ENCODE data around the gene DMRTC2. TPM values are rescaled to one million over a fixed set of nuclear protein-coding genes. Genes with fewer than 3 reads are reported as not detected.
A peak's percentile ranks its signal among the peaks of the same experiment; 100 is the strongest.

Gene DMRTC2
- polyA plus RNA-seq, 1 of the 3 experiments (the other 2 are of a cell fraction), result not detected

DNA sequence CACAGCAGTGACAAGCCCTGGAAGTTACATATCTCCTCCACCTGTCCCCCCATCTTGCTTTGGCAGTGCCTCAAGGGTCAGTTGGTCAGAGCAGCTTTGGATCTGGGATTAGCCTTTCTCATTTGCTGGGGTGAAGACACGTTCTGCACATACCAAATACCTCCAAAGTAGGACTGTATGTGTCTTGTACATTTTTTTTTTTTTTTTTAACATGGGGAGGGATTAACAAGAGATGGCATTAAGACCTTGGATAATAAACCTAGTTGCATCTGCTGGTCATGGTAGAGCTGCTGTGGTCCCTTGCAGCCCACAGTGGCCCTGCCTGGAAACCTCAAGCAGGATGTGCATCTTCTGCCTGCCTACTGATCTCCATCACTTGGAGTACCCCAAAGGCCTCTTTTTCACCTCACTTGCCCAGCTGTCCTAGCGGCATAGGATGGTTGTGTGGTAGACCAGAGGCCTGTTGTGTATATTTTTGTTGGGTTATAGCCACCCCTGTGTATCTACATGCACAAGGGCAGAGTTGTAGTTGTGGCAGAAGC is 17.7 kb downstream of the DMRTC2 start:
- POLR2A ChIA-PET, result interaction anchor here (0.6 to 2.0 kb wide), 2 partner anchors 11 to 126 kb away, joined by 3 to 14 read pairs; no protein-coding TSS in a partner anchor
- H3K9ac ChIP-seq, result peak overlapping the region; percentile 98
- no peaks in the 10 kb centered on the region for H3K27me3 ChIP-seq (ENCODE audit: insufficient read depth)
- H3K4me1 ChIP-seq (ENCODE audit: control insufficient read depth in 1 of 2, insufficient read depth in 2 of 2, low read depth in 1 of 2, low read length in 1 of 2), result peaks cover 41 to 42% of the 10 kb centered on the region in 2 experiments
- peak overlapping the region; percentile 88 for H3K4me2 ChIP-seq
- no peaks in the 10 kb centered on the region for H3K9me2 ChIP-seq
- DNase-seq, result no peak
- peaks cover 64% of the 10 kb centered on the region for H4K20me1 ChIP-seq (ENCODE audit: insufficient read depth)
- H3F3A ChIP-seq (replicated peaks; ENCODE audit: insufficient read depth), result peaks cover 37% of the 10 kb centered on the region
- no peak overlapping the region for H2AFZ ChIP-seq (ENCODE audit: low read depth)
- H3K9me3 ChIP-seq, result no peaks in the 10 kb centered on the region
- peaks cover 75% of the 10 kb centered on the region for H3K79me2 ChIP-seq (ENCODE audit: insufficient read depth)
- no peak overlapping the region for H3K27ac ChIP-seq (ENCODE audit: low read depth in 2 of 2, low read length in 1 of 2)
- 70% methylated on average over 2 of the region's 2 CpGs for WGBS (ENCODE audit: low lambda C conversion rate)
- peaks cover 50 to 68% of the 10 kb centered on the region in 2 experiments for H3K36me3 ChIP-seq (replicated peaks in 1 of 2; ENCODE audit: control insufficient read depth in 1 of 2, insufficient read depth in 2 of 2, low read length in 1 of 2)
- no peak for TF ChIP-seq TAF1 (IDR thresholded peaks at IDR 0.05; ENCODE audit: borderline replicate concordance, low read depth, low read length)
- no peak for TF ChIP-seq YY1 (IDR thresholded peaks at IDR 0.05; ENCODE audit: low read depth)
- no peak for TF ChIP-seq FOSL2 (IDR thresholded peaks at IDR 0.05; ENCODE audit: borderline replicate concordance, low read depth)
- no peak for TF ChIP-seq TCF12 (IDR thresholded peaks at IDR 0.05)
- no peak for TF ChIP-seq MXI1 (IDR thresholded peaks at IDR 0.05; ENCODE audit: low read depth, low read length)
- no peak for TF ChIP-seq JUND (IDR thresholded peaks at IDR 0.05)
- no peak for TF ChIP-seq TEAD4 (IDR thresholded peaks at IDR 0.05; ENCODE audit: borderline replicate concordance, insufficient read depth)
- TF ChIP-seq USF2 (IDR thresholded peaks at IDR 0.05; ENCODE audit: borderline replicate concordance, low read depth, low read length), result no peak
- CTCF ChIA-PET, result interaction anchor here (0.8 to 4.5 kb wide), 4 partner anchors 10 to 246 kb away, joined by 3 to 34 read pairs (median 6); no protein-coding TSS in a partner anchor
- H3K4me3 ChIP-seq (ENCODE audit: low read depth in 2 of 2, low read length in 1 of 2), result peak overlapping the region; percentile 83 to 93; a peak in 3 of 4 replicates

GRCh38 chr19:41863209-41863931 is 18.5 kb downstream of the DMRTC2 start:
- Histone ChIP-seq H4K20me1 (ENCODE audit: insufficient read depth) (peaks cover 72% of the 10 kb centered on the region), H3K4me3 (ENCODE audit: low read depth in 2 of 2, low read length in 1 of 2) (peak overlapping the region in 1 of 2 experiments; percentile 83; a peak in 1 of 4 replicates), H3K79me2 (ENCODE audit: insufficient read depth) (peaks cover 84% of the 10 kb centered on the region), H3K9me2 (no peaks in the 10 kb centered on the region), H3K9ac (0 out of 2 replicates have a peak overlapping the region, but pooled peaks have one; percentile 98), H3K27ac (ENCODE audit: low read depth in 2 of 2, low read length in 1 of 2) (no peak overlapping the region), H3F3A (replicated peaks; ENCODE audit: insufficient read depth) (peaks cover 46% of the 10 kb centered on the region), H3K4me1 (ENCODE audit: control insufficient read depth in 1 of 2, insufficient read depth in 2 of 2, low read depth in 1 of 2, low read length in 1 of 2) (peaks cover 41 to 42% of the 10 kb centered on the region in 2 experiments), H2AFZ (ENCODE audit: low read depth) (no peak overlapping the region), H3K4me2 (peak overlapping the region; percentile 88), H3K36me3 (replicated peaks in 1 of 2; ENCODE audit: control insufficient read depth in 1 of 2, insufficient read depth in 2 of 2, low read length in 1 of 2) (peaks cover 58 to 77% of the 10 kb centered on the region in 2 experiments), H3K9me3 (no peaks in the 10 kb centered on the region), H3K27me3 (ENCODE audit: insufficient read depth) (no peaks in the 10 kb centered on the region)
- POLR2A ChIA-PET, result interaction anchor here (2.0 kb wide), 1 partner anchor 10 kb away, joined by 14 read pairs; no protein-coding TSS in a partner anchor
- WGBS (ENCODE audit: low lambda C conversion rate), result 92% methylated on average over 11 of the region's 11 CpGs
- TF ChIP-seq NFIC (IDR thresholded peaks at IDR 0.05; ENCODE audit: borderline replicate concordance) (no peak), EZH2phosphoT487 (IDR thresholded peaks at IDR 0.05; ENCODE audit: borderline replicate concordance, low read depth) (no peak)
- TF ChIP-seq, protein P1, sequence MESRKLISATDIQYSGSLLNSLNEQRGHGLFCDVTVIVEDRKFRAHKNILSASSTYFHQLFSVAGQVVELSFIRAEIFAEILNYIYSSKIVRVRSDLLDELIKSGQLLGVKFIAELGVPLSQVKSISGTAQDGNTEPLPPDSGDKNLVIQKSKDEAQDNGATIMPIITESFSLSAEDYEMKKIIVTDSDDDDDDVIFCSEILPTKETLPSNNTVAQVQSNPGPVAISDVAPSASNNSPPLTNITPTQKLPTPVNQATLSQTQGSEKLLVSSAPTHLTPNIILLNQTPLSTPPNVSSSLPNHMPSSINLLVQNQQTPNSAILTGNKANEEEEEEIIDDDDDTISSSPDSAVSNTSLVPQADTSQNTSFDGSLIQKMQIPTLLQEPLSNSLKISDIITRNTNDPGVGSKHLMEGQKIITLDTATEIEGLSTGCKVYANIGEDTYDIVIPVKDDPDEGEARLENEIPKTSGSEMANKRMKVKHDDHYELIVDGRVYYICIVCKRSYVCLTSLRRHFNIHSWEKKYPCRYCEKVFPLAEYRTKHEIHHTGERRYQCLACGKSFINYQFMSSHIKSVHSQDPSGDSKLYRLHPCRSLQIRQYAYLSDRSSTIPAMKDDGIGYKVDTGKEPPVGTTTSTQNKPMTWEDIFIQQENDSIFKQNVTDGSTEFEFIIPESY (IDR thresholded peaks at IDR 0.05; ENCODE audit: borderline replicate concordance, low read depth), result no peak
- DNase-seq, result no peak
- CTCF ChIA-PET, result interaction anchor here (0.9 to 4.5 kb wide), 4 partner anchors 10 to 94 kb away, joined by 3 to 34 read pairs (median 7); no protein-coding TSS in a partner anchor

All from SK-N-SH (cell line).